Measurements from ENCODE around the gene SNTA1. TPM values are rescaled to one million over a fixed set of nuclear protein-coding genes. Genes with fewer than 3 reads are reported as not detected.

SNTA1 gene
- total and polyA plus RNA-seq, 2 of the 8 experiments (the other 6 are each of a cell fraction or from before 2014, with no cell fraction given): 4.5 to 8.0 TPM

DNA sequence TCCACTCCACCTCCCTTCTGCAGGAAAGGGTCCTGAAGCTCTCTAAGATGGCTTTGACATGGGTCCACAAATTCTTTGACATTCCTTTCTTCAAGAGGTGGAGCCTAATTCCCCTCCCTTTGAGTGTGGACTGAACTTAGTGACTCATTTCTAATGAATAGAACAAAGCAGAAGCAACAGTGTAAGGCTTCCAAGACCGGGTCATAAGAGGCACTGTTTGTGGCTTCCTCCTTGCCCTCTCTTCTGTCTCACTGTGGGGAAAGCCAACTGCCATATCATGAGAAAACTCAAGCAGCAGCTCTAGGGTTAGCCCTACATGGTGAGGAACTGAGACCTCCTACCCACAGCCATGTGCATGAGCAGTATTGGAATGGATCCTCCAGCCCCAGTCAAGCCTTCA is 36.3 kb downstream of the SNTA1 start (continued):
- no peak for TF ChIP-seq EP300 (IDR thresholded peaks at IDR 0.05; ENCODE audit: borderline replicate concordance in 1 of 2, low read depth in 2 of 2, low read length in 2 of 2)

Measured in H1 (cell line).